ENCODE data around the gene TBC1D4. TPM values are rescaled to one million over a fixed set of nuclear protein-coding genes. Genes with fewer than 3 reads are reported as not detected.

The TBC1D4 gene
- total RNA-seq, 1 experiment from 2014 or later, result 5.5 TPM

GRCh38 chr13:75305059-75305458 is 176.9 kb downstream of the TBC1D4 start:
- Histone ChIP-seq H3K27me3 (ENCODE audit: control insufficient read depth, insufficient read depth, low read length) (no peaks in the 10 kb centered on the region), H3K27ac (ENCODE audit: low read length) (no peak overlapping the region), H3K4me1 (ENCODE audit: control insufficient read depth, insufficient read depth, low read length) (no peaks in the 10 kb centered on the region), H3K36me3 (ENCODE audit: control insufficient read depth, insufficient read depth, low read length) (no peaks in the 10 kb centered on the region), H3K9me3 (ENCODE audit: control insufficient read depth, insufficient read depth, low read depth, low read length) (no peaks in the 10 kb centered on the region), H3K4me3 (ENCODE audit: low read depth in 2 of 2, low read length in 2 of 2) (no peak overlapping the region)
- ChIA-PET CTCF (no interaction called here), POLR2A (no interaction called here)
- TF ChIP-seq REST (IDR thresholded peaks at IDR 0.05; ENCODE audit: insufficient read depth in 1 of 2, low read depth in 2 of 2, low read length in 1 of 2), result no peak
- no peak for TF ChIP-seq CTCF (IDR thresholded peaks at IDR 0.05)
- TF ChIP-seq POLR2AphosphoS5 (IDR thresholded peaks at IDR 0.05; ENCODE audit: low read depth, low read length), result no peak
- no peak for TF ChIP-seq SIN3A (IDR thresholded peaks at IDR 0.05; ENCODE audit: borderline replicate concordance, insufficient read depth, low read depth, low read length)
- TF ChIP-seq TCF7L2 (IDR thresholded peaks at IDR 0.05; ENCODE audit: low read depth, low read length), result no peak
- no TSS peak for BruUV-seq (replicated peaks)
- in situ Hi-C loops (cut with HindIII; ENCODE audit: low pct_unique_long_range_greater_than_20kb, low sequenced_read_pairs), result no loop called here
- DNase-seq (ENCODE audit: low read depth, low spot score) (no peak), ATAC-seq (no peak)
- intact Hi-C loops (cut with micrococcal nuclease; ENCODE audit: unreplicated experiment), result no loop called here

- intact Hi-C loops (cut with micrococcal nuclease; ENCODE audit: unreplicated experiment) (no loop called here), in situ Hi-C loops (cut with HindIII; ENCODE audit: low pct_unique_long_range_greater_than_20kb, low sequenced_read_pairs) (no loop called here)
- no peaks in the 10 kb centered on the region for H3K36me3 ChIP-seq (ENCODE audit: control insufficient read depth, insufficient read depth, low read length)
- ChIA-PET CTCF (interaction anchor here (0.6 kb wide), 2 partner anchors 9 to 458 kb away, joined by 3 to 4 read pairs; no protein-coding TSS in a partner anchor), POLR2A (no interaction called here)
- no peaks in the 10 kb centered on the region for H3K9me3 ChIP-seq (ENCODE audit: control insufficient read depth, insufficient read depth, low read depth, low read length)
- TF ChIP-seq TCF7L2 (IDR thresholded peaks at IDR 0.05; ENCODE audit: low read depth, low read length), result no peak
- TF ChIP-seq CTCF (IDR thresholded peaks at IDR 0.05), result no peak
- no peak for TF ChIP-seq SIN3A (IDR thresholded peaks at IDR 0.05; ENCODE audit: borderline replicate concordance, insufficient read depth, low read depth, low read length)
- no peak for TF ChIP-seq POLR2AphosphoS5 (IDR thresholded peaks at IDR 0.05; ENCODE audit: low read depth, low read length)
- TF ChIP-seq REST (IDR thresholded peaks at IDR 0.05; ENCODE audit: insufficient read depth in 1 of 2, low read depth in 2 of 2, low read length in 1 of 2), result no peak
- no peak overlapping the region for H3K27ac ChIP-seq (ENCODE audit: low read length)
- no peak for DNase-seq (ENCODE audit: low read depth, low spot score)
- no peaks in the 10 kb centered on the region for H3K4me1 ChIP-seq (ENCODE audit: control insufficient read depth, insufficient read depth, low read length)
- BruUV-seq (replicated peaks), result no TSS peak
- no peak for ATAC-seq
- H3K4me3 ChIP-seq (ENCODE audit: low read depth in 2 of 2, low read length in 2 of 2), result no peak overlapping the region
- no peaks in the 10 kb centered on the region for H3K27me3 ChIP-seq (ENCODE audit: control insufficient read depth, insufficient read depth, low read length)
These were observed 178.7 kb downstream of the TBC1D4 start for GRCh38 chr13:75303263-75303662.

Data from Panc1 (cell line).